ACC112 (cell line): ENCODE results near the gene CHRD.
"Not testable (repeated sequence)": the region's sequence is repeated elsewhere in the genome, so short reads cannot be mapped to it uniquely, and the experiment has no call there.

Experiments used
- H2AFZ ChIP-seq: fragments of 200-600 bp; sonication (generic); one replicate; pipeline ENCODE4 v1.6.0; 2017; ENCODE audit warnings: antibody characterized with exemption, low read length; ENCODE audit not compliant: unreplicated experiment
- H3K27ac ChIP-seq: fragments of 200-600 bp; sonication (generic); 2 replicates; pipeline ENCODE4 v1.5.1; 2014; ENCODE audit warnings: low read depth, mild to moderate bottlenecking, antibody characterized with exemption, low read length, moderate library complexity
- H3K27me3 ChIP-seq: fragments of 200-600 bp; sonication (generic); 2 replicates; pipeline ENCODE4 v1.6.1; 2014; ENCODE audit warnings: mild to moderate bottlenecking, antibody characterized with exemption, low read length, moderate library complexity, mixed read lengths; ENCODE audit not compliant: insufficient read depth
- H3K36me3 ChIP-seq: fragments of 200-600 bp; sonication (generic); 2 replicates; pipeline ENCODE4 v1.6.1; 2016; ENCODE audit warnings: mild to moderate bottlenecking, antibody characterized with exemption, low read length, moderate library complexity, mixed read lengths; ENCODE audit not compliant: insufficient read depth
- H3K4me1 ChIP-seq: fragments of 200-600 bp; sonication (generic); one replicate; pipeline ENCODE4 v1.6.1; 2016; ENCODE audit warnings: low read length, mixed read lengths; ENCODE audit not compliant: insufficient read depth, unreplicated experiment, control insufficient read depth
- H3K4me3 ChIP-seq: fragments of 200-600 bp; sonication (generic); 2 replicates; pipeline ENCODE4 v1.5.1; 2014; ENCODE audit warnings: mild to moderate bottlenecking, low read depth, low read length
- H3K79me2 ChIP-seq: fragments of 200-600 bp; sonication (generic); one replicate; pipeline ENCODE4 v1.6.0; 2016; ENCODE audit warnings: low read length; ENCODE audit not compliant: control insufficient read depth, unreplicated experiment, insufficient read depth

The CHRD gene

GRCh38 chr3:184428561-184429175 lies 48.8 kb downstream of the CHRD start:
- Histone ChIP-seq H2AFZ (no peak overlapping the region), H3K4me3 (no peak overlapping the region), H3K79me2 (no peaks in the 10 kb centered on the region), H3K36me3 (no peaks in the 10 kb centered on the region), H3K27me3 (peaks cover 34% of the 10 kb centered on the region; the same call in 1 of the 2 replicates), H3K4me1 (no peaks in the 10 kb centered on the region), H3K27ac (no peak overlapping the region)

GRCh38 chr3:184429786-184430185 lies 49.9 kb downstream of the CHRD start:
- H3K4me1 ChIP-seq: no peaks in the 10 kb centered on the region

GRCh38 chr3:184430940-184431339 lies 51.1 kb downstream of the CHRD start:
- H3K27me3 ChIP-seq: peaks cover 32% of the 10 kb centered on the region
- H3K36me3 ChIP-seq: no peaks in the 10 kb centered on the region
- no peak overlapping the region for H3K4me3 ChIP-seq
- no peak overlapping the region for H3K27ac ChIP-seq
- no peaks in the 10 kb centered on the region for H3K79me2 ChIP-seq
- H2AFZ ChIP-seq: no peak overlapping the region
- no peaks in the 10 kb centered on the region for H3K4me1 ChIP-seq

More at GRCh38 chr3:184429786-184430185, 49.9 kb downstream of the CHRD start:
- Histone ChIP-seq H2AFZ (no peak overlapping the region), H3K4me3 (no peak overlapping the region), H3K27ac (no peak overlapping the region), H3K36me3 (no peaks in the 10 kb centered on the region), H3K79me2 (no peaks in the 10 kb centered on the region), H3K27me3 (peaks cover 30% of the 10 kb centered on the region)

GRCh38 chr3:184433178-184433577 lies 53.3 kb downstream of the CHRD start:
- H2AFZ ChIP-seq, H3K27ac ChIP-seq, H3K36me3 ChIP-seq, H3K4me3 ChIP-seq, H3K79me2 ChIP-seq, H3K4me1 ChIP-seq: not testable (repeated sequence)
- H3K27me3 ChIP-seq: peaks cover 29% of the 10 kb centered on the region

DNA sequence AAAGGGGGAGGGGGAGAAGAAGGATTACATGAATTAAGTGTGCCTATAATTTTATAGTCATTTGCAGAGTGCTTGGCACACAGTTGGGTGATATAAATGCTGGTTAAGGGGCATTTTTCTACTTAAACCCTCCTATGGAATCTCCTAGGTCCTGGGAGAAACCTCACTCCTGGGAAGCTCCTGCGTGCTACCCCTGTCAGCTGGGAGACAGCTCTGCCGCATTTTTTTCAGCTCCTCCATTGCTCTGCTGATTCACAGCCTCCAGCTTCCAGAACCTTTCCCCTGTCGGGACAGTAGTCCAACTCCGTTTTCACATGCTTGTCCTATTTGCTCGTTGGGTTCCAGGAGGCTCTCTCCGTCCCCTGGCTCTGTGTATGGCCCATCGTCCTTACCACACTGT lies 59.2 kb downstream of the CHRD start:
- Histone ChIP-seq H3K79me2 (no peaks in the 10 kb centered on the region), H3K36me3 (no peaks in the 10 kb centered on the region), H3K27ac (no peak overlapping the region), H3K4me1 (no peaks in the 10 kb centered on the region), H3K27me3 (peaks cover 21% of the 10 kb centered on the region), H2AFZ (no peak overlapping the region), H3K4me3 (no peak overlapping the region)
